ENCODE results near the gene PTTG1. TPM values are rescaled to one million over a fixed set of nuclear protein-coding genes. Genes with fewer than 3 reads are reported as not detected.

PTTG1 gene
- total RNA-seq, 1 donor: 158 TPM

DNA sequence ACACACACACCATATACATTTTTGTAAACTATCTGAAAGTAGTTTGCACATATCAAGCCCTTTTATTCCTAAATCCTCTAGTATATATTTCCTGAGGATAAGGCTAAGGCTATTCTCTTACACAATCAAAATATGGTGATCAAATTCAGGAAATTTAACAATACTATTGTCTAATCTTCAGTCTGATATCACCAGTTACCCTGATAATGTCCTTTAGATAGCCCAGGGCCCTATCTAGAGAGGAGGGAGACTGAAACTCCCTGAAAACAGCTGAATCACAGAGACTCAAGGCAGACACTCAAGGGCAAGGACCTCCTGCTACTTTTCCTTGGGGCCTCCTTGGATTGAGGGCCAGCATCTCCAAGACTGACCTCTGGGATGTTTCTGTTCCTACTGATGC is 30.4 kb downstream of the PTTG1 start:
- TF ChIP-seq, protein P1, sequence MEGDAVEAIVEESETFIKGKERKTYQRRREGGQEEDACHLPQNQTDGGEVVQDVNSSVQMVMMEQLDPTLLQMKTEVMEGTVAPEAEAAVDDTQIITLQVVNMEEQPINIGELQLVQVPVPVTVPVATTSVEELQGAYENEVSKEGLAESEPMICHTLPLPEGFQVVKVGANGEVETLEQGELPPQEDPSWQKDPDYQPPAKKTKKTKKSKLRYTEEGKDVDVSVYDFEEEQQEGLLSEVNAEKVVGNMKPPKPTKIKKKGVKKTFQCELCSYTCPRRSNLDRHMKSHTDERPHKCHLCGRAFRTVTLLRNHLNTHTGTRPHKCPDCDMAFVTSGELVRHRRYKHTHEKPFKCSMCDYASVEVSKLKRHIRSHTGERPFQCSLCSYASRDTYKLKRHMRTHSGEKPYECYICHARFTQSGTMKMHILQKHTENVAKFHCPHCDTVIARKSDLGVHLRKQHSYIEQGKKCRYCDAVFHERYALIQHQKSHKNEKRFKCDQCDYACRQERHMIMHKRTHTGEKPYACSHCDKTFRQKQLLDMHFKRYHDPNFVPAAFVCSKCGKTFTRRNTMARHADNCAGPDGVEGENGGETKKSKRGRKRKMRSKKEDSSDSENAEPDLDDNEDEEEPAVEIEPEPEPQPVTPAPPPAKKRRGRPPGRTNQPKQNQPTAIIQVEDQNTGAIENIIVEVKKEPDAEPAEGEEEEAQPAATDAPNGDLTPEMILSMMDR (IDR thresholded peaks at IDR 0.05; ENCODE audit: insufficient read depth, low read depth, low read length): no peak
- DNase-seq (ENCODE audit: low read depth): no peak
- H3K4me3 ChIP-seq (ENCODE audit: low read depth, low read length): no peak overlapping the region

DNA sequence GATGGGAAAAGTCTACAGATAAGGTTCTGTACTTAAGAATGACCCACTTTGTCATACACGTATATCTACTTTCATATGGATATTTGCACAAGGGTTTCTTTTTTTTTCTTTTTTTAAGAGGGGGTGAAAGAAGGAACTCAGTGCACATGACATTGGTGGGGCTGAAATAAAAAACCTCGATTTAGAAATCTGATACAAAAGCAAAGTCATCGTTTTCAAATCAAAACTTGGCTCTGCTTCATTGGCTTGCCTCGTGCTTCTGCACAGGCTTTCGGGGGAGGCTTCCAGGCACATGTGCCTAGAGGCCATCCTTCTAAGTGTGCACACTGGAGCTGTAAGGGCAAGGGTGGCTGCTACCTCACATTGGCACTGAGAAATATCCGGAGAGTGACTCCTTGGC is 31.1 kb downstream of the PTTG1 start:
- TF ChIP-seq, protein P1 (IDR thresholded peaks at IDR 0.05; ENCODE audit: insufficient read depth, low read depth, low read length): no peak
- no peak for DNase-seq (ENCODE audit: low read depth)
- no peak overlapping the region for H3K4me3 ChIP-seq (ENCODE audit: low read depth, low read length)

DNA sequence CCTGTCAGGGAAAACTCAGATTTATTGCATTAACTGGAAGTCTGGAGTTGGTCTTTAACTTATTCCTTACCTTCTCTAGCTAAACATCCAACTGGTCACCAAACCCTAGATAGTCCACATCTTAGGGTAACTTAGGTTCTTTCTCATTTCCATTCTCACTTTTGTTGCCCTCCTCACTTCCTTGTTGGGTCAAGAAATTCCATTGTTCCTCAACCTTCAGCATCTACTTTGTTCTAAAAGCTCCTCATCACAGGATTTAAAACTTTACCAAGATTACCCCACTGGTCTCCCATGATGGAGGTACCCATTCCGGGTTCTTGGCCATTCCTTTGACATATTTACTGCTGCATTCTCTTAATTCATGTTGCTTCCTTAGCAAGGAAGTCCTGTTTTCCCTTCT is 32.1 kb downstream of the PTTG1 start:
- TF ChIP-seq, protein P1 (IDR thresholded peaks at IDR 0.05; ENCODE audit: insufficient read depth, low read depth, low read length): no peak
- H3K4me3 ChIP-seq (ENCODE audit: low read depth, low read length): no peak overlapping the region
- DNase-seq (ENCODE audit: low read depth): no peak

DNA sequence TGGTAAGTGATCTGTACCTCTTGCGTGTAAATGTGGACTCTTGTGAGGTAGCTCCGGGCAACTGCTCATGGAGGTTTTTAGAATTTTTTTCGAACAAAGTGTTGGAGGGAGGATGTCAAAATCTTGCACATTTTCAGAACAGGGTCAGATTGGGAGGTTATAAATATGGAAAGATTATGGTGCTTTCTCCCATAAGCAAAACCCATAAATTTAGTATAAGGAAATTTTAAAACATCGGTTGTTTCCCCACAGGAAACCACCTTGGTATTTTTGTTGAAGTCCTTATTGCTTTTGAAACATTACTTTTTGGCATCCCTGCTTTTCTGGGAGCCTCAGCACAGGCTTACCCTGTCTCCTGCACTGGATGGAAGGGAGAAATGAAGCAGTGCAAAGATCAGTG is 33.9 kb downstream of the PTTG1 start:
- no peak for DNase-seq (ENCODE audit: low read depth)
- no peak overlapping the region for H3K4me3 ChIP-seq (ENCODE audit: low read depth, low read length)
- TF ChIP-seq, protein P1 (IDR thresholded peaks at IDR 0.05; ENCODE audit: insufficient read depth, low read depth, low read length): no peak

DNA sequence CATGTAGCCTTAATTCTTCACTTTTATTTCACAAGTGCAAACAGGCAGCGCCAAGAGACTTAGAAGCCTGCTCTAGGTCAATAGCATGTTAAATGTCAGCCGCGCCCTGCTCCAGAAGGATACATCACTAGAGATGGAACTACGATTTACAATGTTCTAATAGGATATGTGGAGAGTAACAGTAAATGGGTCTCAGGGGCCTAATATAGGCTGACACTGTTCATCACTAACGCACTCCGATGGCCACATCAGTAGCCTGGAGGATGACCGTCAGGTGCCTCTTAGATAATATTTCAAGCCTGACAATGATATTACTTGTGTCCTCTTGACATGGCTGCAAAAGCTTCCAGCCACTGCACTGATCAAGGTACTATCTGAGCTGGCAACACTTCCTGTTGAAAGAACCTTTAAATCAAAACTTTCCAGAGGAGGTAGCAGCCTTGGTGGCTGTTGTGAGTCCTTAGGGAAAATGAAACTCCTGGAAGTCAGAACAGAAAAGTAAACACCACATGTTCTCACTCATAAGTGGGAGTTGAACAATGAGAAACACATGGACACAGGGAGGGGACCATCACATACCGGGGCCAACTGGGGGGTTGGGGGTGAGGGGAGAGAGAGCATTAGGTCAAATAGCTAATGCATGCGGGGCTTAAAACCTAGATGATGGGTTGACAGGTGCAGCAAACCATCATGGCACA is 35.0 kb downstream of the PTTG1 start:
- TF ChIP-seq, protein P1 (IDR thresholded peaks at IDR 0.05; ENCODE audit: insufficient read depth, low read depth, low read length): no peak
- no peak overlapping the region for H3K4me3 ChIP-seq (ENCODE audit: low read depth, low read length)
- no peak for DNase-seq (ENCODE audit: low read depth)

DNA sequence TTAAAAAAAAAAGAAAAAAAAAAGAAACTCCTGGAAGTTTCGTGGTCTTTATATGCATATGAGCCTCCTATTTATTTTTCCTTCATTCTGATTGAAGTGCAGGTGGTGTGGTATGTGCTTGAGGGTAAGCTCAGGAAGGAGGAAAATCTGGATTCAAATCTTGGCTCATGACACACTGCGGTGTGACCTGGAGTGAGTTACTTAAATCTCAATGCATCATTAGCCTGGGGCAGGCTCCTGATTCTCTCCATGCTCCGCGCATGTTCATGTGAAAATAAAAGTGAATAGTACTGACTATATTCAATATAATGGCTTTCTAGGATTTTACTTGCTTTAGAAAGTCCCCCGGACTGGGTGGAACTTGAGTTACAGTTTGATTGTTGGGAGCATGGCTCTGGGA is 35.6 kb downstream of the PTTG1 start:
- H3K4me3 ChIP-seq (ENCODE audit: low read depth, low read length): no peak overlapping the region
- DNase-seq (ENCODE audit: low read depth): no peak
- TF ChIP-seq, protein P1 (IDR thresholded peaks at IDR 0.05; ENCODE audit: insufficient read depth, low read depth, low read length): no peak

Measured in fibroblast of villous mesenchyme (primary cell).